HCT116 (cell line): ENCODE measurements around the gene PDE4D. TPM values are rescaled to one million over a fixed set of nuclear protein-coding genes. Genes with fewer than 3 reads are reported as not detected.

Experiments used
- ATAC-seq: fragments of 200-7000 bp; cut with Tn5 transposase; 2 replicates; pipeline ENCODE4 v1.9.1; 2020; ENCODE audit warnings: mild to moderate bottlenecking, moderate library complexity
- Bru-seq: library from RNA; stranded (reverse); fragments of 400-500 nt; gene quantifications from one replicate; lab custom pipeline; 2021; lab: Mats Ljungman, UMichigan
- BruChase-seq, 2 experiments: library from RNA; stranded (reverse); fragments of 400-500 nt; gene quantifications; one replicate each; lab custom pipeline; 2021; lab: Mats Ljungman, UMichigan
- BruUV-seq: library from RNA; stranded (reverse); fragments of 400-500 nt; replicated peaks from 2 replicates; lab custom pipeline; 2021; lab: Mats Ljungman, UMichigan
- CTCF ChIA-PET: fragments of 300-600 bp; sonication (Branson Sonifier 250); formaldehyde crosslinking; loops from one replicate; lab custom pipeline; 2021; ENCODE audit warnings: antibody characterized with exemption; lab: Charles Lee
- POLR2A ChIA-PET: fragments of 300-600, 350-600 bp; sonication (Branson Sonifier 250); formaldehyde crosslinking; loops from one replicate; lab custom pipeline; 2021; ENCODE audit warnings: antibody characterized with exemption; lab: Charles Lee
- RAD21 ChIA-PET, 2 experiments: fragments of 300-600 bp; sonication (Branson Sonifier 250); formaldehyde crosslinking; loops; one replicate each; lab custom pipeline; 2023; ENCODE audit warnings: low total read pairs in 2 of 2; ENCODE audit not compliant: uncharacterized antibody in 2 of 2, unreplicated experiment in 2 of 2, low non-redundant PET in 1 of 2; lab: Charles Lee
- DNase-seq: peaks from one replicate; pipeline ENCODE4 v3.0.0-alpha.2; 2010; ENCODE audit warnings: low read depth, low spot score
- H2AFZ ChIP-seq: fragments of 200-600 bp; shearing (Covaris generic), sonication (generic); 2 replicates; pipeline ENCODE4 v1.6.1; 2017; ENCODE audit warnings: low read depth, mixed run types, mixed read lengths, antibody characterized with exemption, low read length; ENCODE audit not compliant: poor library complexity, severe bottlenecking
- H3K27ac ChIP-seq: 2 replicates; pipeline ENCODE4 v1.5.1; 2012; ENCODE audit warnings: low read depth, low read length
- H3K27me3 ChIP-seq: fragments of 200-600 bp; sonication (generic); 2 replicates; pipeline ENCODE4 v1.6.1; 2016; ENCODE audit warnings: mixed run types, low read length, mixed read lengths; ENCODE audit not compliant: insufficient read depth
- H3K36me3 ChIP-seq, 2 experiments: fragments of 200-500 bp in 1 of 2; fragments of 200-600 bp in 1 of 2; sonication (Bioruptor generic) in 1 of 2; sonication (generic) in 1 of 2; 2 replicates each; pipeline versions ENCODE4 v1.5.1 to v1.6.1; 2014 to 2016; ENCODE audit warnings: low read length in 2 of 2, inconsistent platforms in 1 of 2, mixed read lengths in 1 of 2, mixed run types in 1 of 2; ENCODE audit not compliant: insufficient read depth in 2 of 2, control insufficient read depth in 1 of 2
- H3K4me1 ChIP-seq, 2 experiments: fragments of 200-600 bp in 1 of 2; sonication (generic) in 1 of 2; 2 replicates each; pipeline versions ENCODE4 v1.5.1 to v1.6.1; 2012 to 2017; ENCODE audit warnings: low read length in 2 of 2, inconsistent platforms in 1 of 2, mild to moderate bottlenecking in 1 of 2, mixed read lengths in 1 of 2, mixed run types in 1 of 2, moderate library complexity in 1 of 2; ENCODE audit not compliant: insufficient read depth in 2 of 2, control insufficient read depth in 1 of 2
- H3K4me2 ChIP-seq: fragments of 200-600 bp; sonication (generic); 2 replicates; pipeline ENCODE4 v1.6.1; 2017; ENCODE audit warnings: mixed run types, low read length, mixed read lengths
- H3K4me3 ChIP-seq, 2 experiments: fragments of 200-600 bp in 1 of 2; sonication (generic) in 1 of 2; replicated peaks in 1 of 2; 2 replicates each; pipeline ENCODE4 v1.5.1; 2011 to 2016; ENCODE audit warnings: low read length in 2 of 2, control low read depth in 1 of 2, low read depth in 1 of 2, mild to moderate bottlenecking in 1 of 2, mixed read lengths in 1 of 2, mixed run types in 1 of 2
- H3K79me2 ChIP-seq: fragments of 200-600 bp; sonication (generic); 2 replicates; pipeline ENCODE4 v1.6.1; 2017; ENCODE audit warnings: mild to moderate bottlenecking, mixed run types, low read length, moderate library complexity, mixed read lengths; ENCODE audit not compliant: insufficient read depth
- H3K9ac ChIP-seq: fragments of 200-600 bp; sonication (generic); 2 replicates; pipeline ENCODE4 v1.6.1; 2016; ENCODE audit warnings: low read length, mixed read lengths
- H3K9me2 ChIP-seq: fragments of 200-600 bp; sonication (generic), shearing (Covaris generic); 2 replicates; pipeline ENCODE4 v1.6.1; 2017; ENCODE audit warnings: mixed run types, mild to moderate bottlenecking, moderate library complexity; ENCODE audit not compliant: insufficient read depth
- H3K9me3 ChIP-seq, 2 experiments: fragments of 200-500 bp in 1 of 2; fragments of 200-600 bp in 1 of 2; sonication (Bioruptor generic) in 1 of 2; sonication (generic) in 1 of 2; 2 replicates each; pipeline ENCODE4 v1.6.1; 2014 to 2017; ENCODE audit warnings: low read length in 2 of 2, mixed read lengths in 2 of 2, inconsistent platforms in 1 of 2, low read depth in 1 of 2, mild to moderate bottlenecking in 1 of 2, mixed run types in 1 of 2, moderate library complexity in 1 of 2; ENCODE audit not compliant: control insufficient read depth in 1 of 2, insufficient read depth in 1 of 2
- H4K20me1 ChIP-seq: fragments of 200-600 bp; sonication (generic), shearing (Covaris generic); 2 replicates; pipeline ENCODE4 v1.6.1; 2017; ENCODE audit warnings: mixed run types, mild to moderate bottlenecking, moderate library complexity; ENCODE audit not compliant: insufficient read depth
- ELF1 ChIP-seq: IDR thresholded peaks from 2 replicates; pipeline ENCODE4 v1.6.1; 2012; ENCODE audit warnings: low read depth, borderline replicate concordance
- POLR2A ChIP-seq: IDR thresholded peaks from 2 replicates; pipeline ENCODE4 v1.7.0; 2011; ENCODE audit warnings: borderline replicate concordance; ENCODE audit not compliant: insufficient read depth, insufficient read length; ENCODE audit errors: extremely low read depth
- intact Hi-C: fragments of 100-400 bp; cut with micrococcal nuclease; formaldehyde crosslinking; loops from 2 replicates; pipeline ENCODE4 v1.10.0; 2022
- long read RNA-seq: library from polyadenylated mRNA; unstranded; transcript quantifications from one replicate; pipeline ENCODE4 v2.0.0, GENCODE V29; 2021; ENCODE audit not compliant: unreplicated experiment
- polyA plus RNA-seq: library from polyadenylated mRNA; unstranded; fragments of >200 nt; gene quantifications from 2 replicates; pipeline ENCODE4 v1.2.1, GENCODE V29; 2012; ENCODE audit warnings: missing spikeins
- total RNA-seq: library from RNA; stranded (reverse); gene quantifications from one replicate; pipeline ENCODE4 v1.2.1, GENCODE V29; 2021; ENCODE audit not compliant: unreplicated experiment
- TF ChIP-seq, protein P1 (sequence below): IDR thresholded peaks from 2 replicates; pipeline ENCODE4 v1.6.1; 2012; ENCODE audit warnings: low read depth

Gene PDE4D
- 1.1 TPM for total RNA-seq
- polyA plus RNA-seq: 0.25 and 0.37 TPM in 2 replicates
- percentile 16 among the genes with signal in this experiment for Bru-seq, nascent RNA
- BruChase-seq, experiment 1, labeled RNA remaining after a 6-hour chase: percentile 24 among the genes with signal in this experiment
- BruChase-seq, experiment 2, labeled RNA remaining after a 2-hour chase: percentile 21 among the genes with signal in this experiment
- long read RNA-seq, partial matches to known transcripts: 1 of 1 reads
- long read RNA-seq, other reads (novel, unspliced or antisense): 0 of 1 reads

DNA sequence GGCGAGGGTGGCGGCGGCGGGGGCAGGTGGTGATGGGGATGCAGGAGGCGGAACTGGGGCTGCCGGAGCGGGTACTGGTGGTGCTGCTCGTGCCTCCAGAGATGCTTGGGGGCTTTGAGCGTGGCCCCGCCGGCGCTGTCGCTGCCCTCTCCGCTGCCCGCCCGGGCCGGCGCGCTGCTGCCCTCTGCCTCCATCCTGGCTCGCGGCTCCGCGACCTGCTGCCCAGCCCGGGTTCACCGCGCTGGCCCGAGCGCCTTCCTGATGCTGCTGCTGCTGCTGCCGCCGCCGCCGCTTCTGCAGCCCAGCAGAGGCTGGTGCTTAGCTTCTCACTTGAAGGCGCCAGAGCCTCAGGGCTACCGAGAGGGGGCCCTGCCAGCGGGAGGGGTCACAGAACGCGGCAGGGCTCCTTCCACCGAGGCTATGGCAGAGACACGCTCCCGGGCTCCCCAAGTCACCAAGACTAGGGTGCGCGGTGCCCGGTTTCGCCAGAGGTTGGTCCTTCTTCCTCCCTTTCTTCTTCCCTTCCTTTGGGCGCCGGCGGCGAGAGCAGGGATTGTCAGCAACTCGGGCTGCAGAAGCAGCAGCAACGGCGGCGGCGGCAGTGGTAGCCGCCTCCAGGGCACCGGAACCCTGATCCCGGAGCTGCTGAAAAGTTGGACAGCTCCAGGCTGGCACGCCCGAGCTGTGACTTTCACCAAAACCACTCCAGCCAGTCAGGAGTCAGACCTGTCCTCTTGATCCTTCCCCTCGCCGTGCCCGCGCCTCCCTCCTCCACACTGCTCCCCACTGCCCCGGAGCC is at the start of gene PDE4D:
TSS of gene PDE4D (minus strand) at position 298 of the 799 bp plus-strand sequence.
- no TSS peak for BruUV-seq
- no peak within 1 kb of the TSS for H3K4me3 ChIP-seq
- no peak within 1 kb of the TSS for H2AFZ ChIP-seq
- H3K4me2 ChIP-seq: no peak within 1 kb of the TSS
- H3K4me1 ChIP-seq: no peaks in the 10 kb centered on the region
- no peaks in the 10 kb centered on the region for H4K20me1 ChIP-seq
- ChIA-PET RAD21 (no interaction called here), CTCF (no interaction called here), POLR2A (no interaction called here)
- no peak within 1 kb of the TSS for H3K27ac ChIP-seq
- no peaks in the 10 kb centered on the region for H3K36me3 ChIP-seq
- H3K79me2 ChIP-seq: no peaks in the 10 kb centered on the region
- H3K9me2 ChIP-seq: no peaks in the 10 kb centered on the region
- no peaks in the 10 kb centered on the region for H3K27me3 ChIP-seq
- DNase-seq: no peak
- intact Hi-C loops: no loop called here
- no peak for ATAC-seq
- H3K9me3 ChIP-seq: no peaks in the 10 kb centered on the region
- TF ChIP-seq POLR2A: no peak
- TF ChIP-seq, protein P1, sequence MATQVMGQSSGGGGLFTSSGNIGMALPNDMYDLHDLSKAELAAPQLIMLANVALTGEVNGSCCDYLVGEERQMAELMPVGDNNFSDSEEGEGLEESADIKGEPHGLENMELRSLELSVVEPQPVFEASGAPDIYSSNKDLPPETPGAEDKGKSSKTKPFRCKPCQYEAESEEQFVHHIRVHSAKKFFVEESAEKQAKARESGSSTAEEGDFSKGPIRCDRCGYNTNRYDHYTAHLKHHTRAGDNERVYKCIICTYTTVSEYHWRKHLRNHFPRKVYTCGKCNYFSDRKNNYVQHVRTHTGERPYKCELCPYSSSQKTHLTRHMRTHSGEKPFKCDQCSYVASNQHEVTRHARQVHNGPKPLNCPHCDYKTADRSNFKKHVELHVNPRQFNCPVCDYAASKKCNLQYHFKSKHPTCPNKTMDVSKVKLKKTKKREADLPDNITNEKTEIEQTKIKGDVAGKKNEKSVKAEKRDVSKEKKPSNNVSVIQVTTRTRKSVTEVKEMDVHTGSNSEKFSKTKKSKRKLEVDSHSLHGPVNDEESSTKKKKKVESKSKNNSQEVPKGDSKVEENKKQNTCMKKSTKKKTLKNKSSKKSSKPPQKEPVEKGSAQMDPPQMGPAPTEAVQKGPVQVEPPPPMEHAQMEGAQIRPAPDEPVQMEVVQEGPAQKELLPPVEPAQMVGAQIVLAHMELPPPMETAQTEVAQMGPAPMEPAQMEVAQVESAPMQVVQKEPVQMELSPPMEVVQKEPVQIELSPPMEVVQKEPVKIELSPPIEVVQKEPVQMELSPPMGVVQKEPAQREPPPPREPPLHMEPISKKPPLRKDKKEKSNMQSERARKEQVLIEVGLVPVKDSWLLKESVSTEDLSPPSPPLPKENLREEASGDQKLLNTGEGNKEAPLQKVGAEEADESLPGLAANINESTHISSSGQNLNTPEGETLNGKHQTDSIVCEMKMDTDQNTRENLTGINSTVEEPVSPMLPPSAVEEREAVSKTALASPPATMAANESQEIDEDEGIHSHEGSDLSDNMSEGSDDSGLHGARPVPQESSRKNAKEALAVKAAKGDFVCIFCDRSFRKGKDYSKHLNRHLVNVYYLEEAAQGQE: 0 out of 2 replicates have a peak, but pooled peaks have one; percentile 6
- H3K9ac ChIP-seq: no peak within 1 kb of the TSS

DNA sequence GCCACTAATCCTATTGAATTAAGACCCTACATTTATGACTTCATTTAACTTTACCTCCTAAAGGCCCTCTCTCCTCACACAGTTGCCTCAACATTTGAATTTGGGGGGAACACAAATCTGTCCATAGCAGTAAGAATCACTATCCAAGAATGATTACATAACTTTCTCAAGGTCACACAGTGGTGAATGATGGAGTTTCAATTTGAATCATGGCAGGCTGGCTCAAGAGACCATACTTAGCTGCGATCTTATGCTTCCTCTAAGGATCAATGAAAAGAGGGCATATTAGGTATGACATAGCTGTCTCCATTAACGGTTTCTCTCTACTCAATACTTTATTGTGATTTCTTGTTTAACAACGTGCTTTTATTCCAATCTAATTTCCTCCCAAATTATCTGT is 44.1 kb upstream of the PDE4D start:
- intact Hi-C loops: no loop called here
- POLR2A ChIA-PET: no interaction called here
- no TSS peak for BruUV-seq

More for the DNA sequence above, 44.1 kb upstream of the PDE4D start:
- RAD21 ChIA-PET: no interaction called here
- no peak for TF ChIP-seq ELF1
- TF ChIP-seq, all 23 proteins: peak for 0
- H3K79me2 ChIP-seq: no peaks in the 10 kb centered on the region
- H2AFZ ChIP-seq: no peak overlapping the region
- CTCF ChIA-PET: no interaction called here
- H3K27me3 ChIP-seq: no peaks in the 10 kb centered on the region; the same call in 1 of the 2 replicates
- no peak overlapping the region for H3K4me3 ChIP-seq
- DNase-seq (no peak), ATAC-seq (no peak)
- H3K9me3 ChIP-seq: no peaks in the 10 kb centered on the region
- no peaks in the 10 kb centered on the region for H4K20me1 ChIP-seq
- no peaks in the 10 kb centered on the region for H3K9me2 ChIP-seq
- no peaks in the 10 kb centered on the region for H3K36me3 ChIP-seq
- H3K9ac ChIP-seq: no peak overlapping the region
- H3K27ac ChIP-seq: no peak overlapping the region
- no peak overlapping the region for H3K4me2 ChIP-seq
- H3K4me1 ChIP-seq: no peaks in the 10 kb centered on the region
